Peyer's patch (tissue), 4 donors: ENCODE data around the gene EVI2A.

Experiments used
- POLR2A ChIP-seq, 2 donors: fragments of 450-650 bp; IDR thresholded peaks; one replicate each; pipeline ENCODE4 v1.5.1; 2017; ENCODE audit warnings: antibody characterized with exemption in 2 of 2, mild to moderate bottlenecking in 2 of 2, moderate library complexity in 2 of 2
- TF ChIP-seq, protein P1 (sequence below), 6 experiments: fragments of 450-650 bp in 4 of 6; fragments of 200-600 bp in 2 of 6; sonication (generic) in 1 of 6; IDR thresholded peaks; one replicate each; pipeline ENCODE4 v1.5.1; 2017 to 2019; ENCODE audit warnings: antibody characterized with exemption in 6 of 6, mild to moderate bottlenecking in 3 of 6, moderate library complexity in 1 of 6

- no peak for TF ChIP-seq POLR2A (IDR thresholded peaks at IDR 0.05)
- TF ChIP-seq, protein P1, sequence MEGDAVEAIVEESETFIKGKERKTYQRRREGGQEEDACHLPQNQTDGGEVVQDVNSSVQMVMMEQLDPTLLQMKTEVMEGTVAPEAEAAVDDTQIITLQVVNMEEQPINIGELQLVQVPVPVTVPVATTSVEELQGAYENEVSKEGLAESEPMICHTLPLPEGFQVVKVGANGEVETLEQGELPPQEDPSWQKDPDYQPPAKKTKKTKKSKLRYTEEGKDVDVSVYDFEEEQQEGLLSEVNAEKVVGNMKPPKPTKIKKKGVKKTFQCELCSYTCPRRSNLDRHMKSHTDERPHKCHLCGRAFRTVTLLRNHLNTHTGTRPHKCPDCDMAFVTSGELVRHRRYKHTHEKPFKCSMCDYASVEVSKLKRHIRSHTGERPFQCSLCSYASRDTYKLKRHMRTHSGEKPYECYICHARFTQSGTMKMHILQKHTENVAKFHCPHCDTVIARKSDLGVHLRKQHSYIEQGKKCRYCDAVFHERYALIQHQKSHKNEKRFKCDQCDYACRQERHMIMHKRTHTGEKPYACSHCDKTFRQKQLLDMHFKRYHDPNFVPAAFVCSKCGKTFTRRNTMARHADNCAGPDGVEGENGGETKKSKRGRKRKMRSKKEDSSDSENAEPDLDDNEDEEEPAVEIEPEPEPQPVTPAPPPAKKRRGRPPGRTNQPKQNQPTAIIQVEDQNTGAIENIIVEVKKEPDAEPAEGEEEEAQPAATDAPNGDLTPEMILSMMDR (IDR thresholded peaks at IDR 0.05) = no peak
These were observed 6.7 kb downstream of the EVI2A start for GRCh38 chr17:31314782-31315100.
